Keratinocyte (primary cell): ENCODE results near the gene INIP. TPM values are rescaled to one million over a fixed set of nuclear protein-coding genes. Genes with fewer than 3 reads are reported as not detected.

ENCODE experiments used
- DNase-seq: peaks from one replicate; pipeline ENCODE4 v3.0.0-alpha.2; 2011; ENCODE audit warnings: low read depth, missing footprints, low spot score
- FAIRE-seq: peaks from 2 replicates; lab custom pipeline; 2011; peaks lifted over from hg19 to GRCh38; lab: Jason Lieb, UNC
- H2AFZ ChIP-seq: 2 replicates; pipeline ENCODE4 v1.6.0; 2012; ENCODE audit warnings: low read length, control low read depth, inconsistent platforms; ENCODE audit not compliant: control insufficient read depth
- H3K27ac ChIP-seq: 2 replicates; pipeline ENCODE4 v1.5.1; 2011; ENCODE audit warnings: low read length; ENCODE audit not compliant: control insufficient read depth, insufficient read depth
- H3K27me3 ChIP-seq: 3 replicates; pipeline ENCODE4 v1.6.0; 2011; ENCODE audit warnings: low read length; ENCODE audit not compliant: control insufficient read depth, insufficient read depth; ENCODE audit errors: extremely low read depth
- H3K36me3 ChIP-seq, 2 experiments: 2 replicates in 1 of 2; 3 replicates in 1 of 2; pipeline ENCODE4 v1.5.1; 2011; ENCODE audit warnings: low read length in 2 of 2, mild to moderate bottlenecking in 1 of 2; ENCODE audit not compliant: control insufficient read depth in 2 of 2, insufficient read depth in 2 of 2; ENCODE audit errors: extremely low read depth in 1 of 2
- H3K4me1 ChIP-seq: 3 replicates; pipeline ENCODE4 v1.5.1; 2011; ENCODE audit warnings: low read length; ENCODE audit not compliant: control insufficient read depth, insufficient read depth; ENCODE audit errors: extremely low read depth
- H3K4me2 ChIP-seq: 3 replicates; pipeline ENCODE4 v1.6.0; 2011; ENCODE audit warnings: low read depth, low read length; ENCODE audit not compliant: control insufficient read depth, insufficient read depth; ENCODE audit errors: extremely low read depth
- H3K4me3 ChIP-seq, 3 experiments: fragments of 200-600 bp in 1 of 3; sonication (generic) in 1 of 3; 2 replicates in 2 of 3; 3 replicates in 1 of 3; pipeline ENCODE4 v1.5.1; 2011 to 2016; ENCODE audit warnings: low read length in 3 of 3, mild to moderate bottlenecking in 3 of 3, control low read depth in 2 of 3, inconsistent platforms in 1 of 3, low read depth in 1 of 3, mixed read lengths in 1 of 3, mixed run types in 1 of 3, moderate library complexity in 1 of 3; ENCODE audit not compliant: control insufficient read depth in 2 of 3, insufficient read depth in 2 of 3; ENCODE audit errors: extremely low read depth in 1 of 3
- H3K79me2 ChIP-seq: 2 replicates; pipeline ENCODE4 v1.6.0; 2012; ENCODE audit warnings: low read length; ENCODE audit not compliant: control insufficient read depth, insufficient read depth
- H3K9ac ChIP-seq: 3 replicates; pipeline ENCODE4 v1.6.0; 2011; ENCODE audit warnings: low read length; ENCODE audit not compliant: control insufficient read depth, insufficient read depth; ENCODE audit errors: extremely low read depth
- H3K9me1 ChIP-seq: 3 replicates; pipeline ENCODE4 v1.6.0; 2011; ENCODE audit warnings: low read length; ENCODE audit not compliant: control insufficient read depth, insufficient read depth; ENCODE audit errors: extremely low read depth
- H3K9me3 ChIP-seq: 2 replicates; pipeline ENCODE4 v1.5.1; 2012; ENCODE audit warnings: low read depth, low read length; ENCODE audit not compliant: control insufficient read depth
- H4K20me1 ChIP-seq: 3 replicates; pipeline ENCODE4 v1.6.0; 2011; ENCODE audit warnings: low read length; ENCODE audit not compliant: control insufficient read depth, insufficient read depth; ENCODE audit errors: extremely low read depth
- EZH2 ChIP-seq: IDR thresholded peaks from one replicate; pipeline ENCODE4 v1.6.1; 2012; ENCODE audit warnings: inconsistent platforms, mild to moderate bottlenecking, low read length, moderate library complexity
- dilution Hi-C: fragments of 300-500 bp; cut with MboI; formaldehyde crosslinking; loops from one replicate; pipeline ENCODE4 v1.7.0; 2020; ENCODE audit warnings: low sequenced_read_pairs; ENCODE audit not compliant: extremely low pct_ligation_motif_present
- polyA plus RNA-seq, 5 experiments: library from polyadenylated mRNA; depleted of rRNA in 3 of 5; stranded (reverse) in 3 of 5; stranded (forward) in 1 of 5; unstranded in 1 of 5; fragments of >200 nt; gene quantifications; 1 replicate in 1 of 5; 2 replicates in 3 of 5; 3 replicates in 1 of 5; pipeline versions ENCODE4 v1.2.1 to v1.2.3, GENCODE V29; 2011 to 2012; ENCODE audit warnings: missing spikeins in 2 of 5, low read depth in 1 of 5, low replicate concordance in 1 of 5
- TF ChIP-seq, protein P1 (sequence below), 3 experiments: IDR thresholded peaks in 1 of 3; conservative IDR thresholded peaks in 1 of 3; optimal IDR thresholded peaks in 1 of 3; 2 replicates in 2 of 3; 3 replicates in 1 of 3; pipeline versions ENCODE3 to v1.5.1; 2011; ENCODE audit warnings: low read length in 3 of 3, mild to moderate bottlenecking in 3 of 3, moderate library complexity in 2 of 3, control low read depth in 1 of 3, inconsistent platforms in 1 of 3; ENCODE audit not compliant: insufficient read depth in 2 of 3; ENCODE audit errors: extremely low read depth in 1 of 3

INIP gene
- polyA plus RNA-seq, 1 donor (not counting 4 experiments of a cell fraction or from before 2014, with no cell fraction given), result 22.0 TPM

GRCh38 chr9:112705768-112706427 is 12.0 kb downstream of the INIP start:
- dilution Hi-C loops, result no loop called here
- peak; percentile 94 for FAIRE-seq

GRCh38 chr9:112703304-112703703 is 14.6 kb downstream of the INIP start:
- no peaks in the 10 kb centered on the region for H3K27me3 ChIP-seq

More at GRCh38 chr9:112705768-112706427, 12.0 kb downstream of the INIP start:
- Histone ChIP-seq H3K4me1 (no peaks in the 10 kb centered on the region), H3K9me3 (no peaks in the 10 kb centered on the region), H3K9ac (no peak overlapping the region), H3K9me1 (no peaks in the 10 kb centered on the region), H3K4me2 (no peak overlapping the region), H3K27me3 (no peaks in the 10 kb centered on the region), H3K27ac (no peak overlapping the region), H4K20me1 (no peaks in the 10 kb centered on the region), H2AFZ (no peak overlapping the region), H3K36me3 (peaks cover 0 to 2% of the 10 kb centered on the region in 2 experiments), H3K79me2 (no peaks in the 10 kb centered on the region), H3K4me3 (no peak overlapping the region)
- DNase-seq, result peak; percentile 23
- TF ChIP-seq, protein P1, sequence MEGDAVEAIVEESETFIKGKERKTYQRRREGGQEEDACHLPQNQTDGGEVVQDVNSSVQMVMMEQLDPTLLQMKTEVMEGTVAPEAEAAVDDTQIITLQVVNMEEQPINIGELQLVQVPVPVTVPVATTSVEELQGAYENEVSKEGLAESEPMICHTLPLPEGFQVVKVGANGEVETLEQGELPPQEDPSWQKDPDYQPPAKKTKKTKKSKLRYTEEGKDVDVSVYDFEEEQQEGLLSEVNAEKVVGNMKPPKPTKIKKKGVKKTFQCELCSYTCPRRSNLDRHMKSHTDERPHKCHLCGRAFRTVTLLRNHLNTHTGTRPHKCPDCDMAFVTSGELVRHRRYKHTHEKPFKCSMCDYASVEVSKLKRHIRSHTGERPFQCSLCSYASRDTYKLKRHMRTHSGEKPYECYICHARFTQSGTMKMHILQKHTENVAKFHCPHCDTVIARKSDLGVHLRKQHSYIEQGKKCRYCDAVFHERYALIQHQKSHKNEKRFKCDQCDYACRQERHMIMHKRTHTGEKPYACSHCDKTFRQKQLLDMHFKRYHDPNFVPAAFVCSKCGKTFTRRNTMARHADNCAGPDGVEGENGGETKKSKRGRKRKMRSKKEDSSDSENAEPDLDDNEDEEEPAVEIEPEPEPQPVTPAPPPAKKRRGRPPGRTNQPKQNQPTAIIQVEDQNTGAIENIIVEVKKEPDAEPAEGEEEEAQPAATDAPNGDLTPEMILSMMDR (optimal IDR thresholded peaks at IDR 0.05 in 1 of 3, IDR thresholded peaks at IDR 0.05 in 1 of 3, conservative IDR thresholded peaks at IDR 0.05 in 1 of 3; ENCODE audit: extremely low read depth in 1 of 3, insufficient read depth in 2 of 3, low read length in 3 of 3), result peak; percentile 53 to 66 (median 58)
- no peak for TF ChIP-seq EZH2

More at GRCh38 chr9:112703304-112703703, 14.6 kb downstream of the INIP start:
- no peak overlapping the region for H3K27ac ChIP-seq
- no peak overlapping the region for H3K4me2 ChIP-seq
- dilution Hi-C loops, result no loop called here
- H3K4me1 ChIP-seq, result no peaks in the 10 kb centered on the region
- DNase-seq (no peak), FAIRE-seq (no peak)
- H3K9ac ChIP-seq, result no peak overlapping the region
- no peak overlapping the region for H2AFZ ChIP-seq
- no peaks in the 10 kb centered on the region for H3K9me1 ChIP-seq
- H4K20me1 ChIP-seq, result no peaks in the 10 kb centered on the region
- H3K36me3 ChIP-seq, result no peaks in the 10 kb centered on the region
- TF ChIP-seq, protein P1 (optimal IDR thresholded peaks at IDR 0.05 in 1 of 3, IDR thresholded peaks at IDR 0.05 in 1 of 3, conservative IDR thresholded peaks at IDR 0.05 in 1 of 3; ENCODE audit: extremely low read depth in 1 of 3, insufficient read depth in 2 of 3, low read length in 3 of 3), result no peak
- TF ChIP-seq EZH2, result no peak
- H3K9me3 ChIP-seq, result no peaks in the 10 kb centered on the region
- no peaks in the 10 kb centered on the region for H3K79me2 ChIP-seq
- no peak overlapping the region for H3K4me3 ChIP-seq
